GM18502 (cell line): ENCODE results near the gene KLB.

ENCODE experiments used
- ATAC-seq: cut with Tn5 transposase; IDR thresholded peaks from one replicate; pipeline ENCODE4 v1.9.1; 2021; ENCODE audit warnings: mild to moderate bottlenecking; ENCODE audit not compliant: unreplicated experiment, poor library complexity

Gene KLB

DNA sequence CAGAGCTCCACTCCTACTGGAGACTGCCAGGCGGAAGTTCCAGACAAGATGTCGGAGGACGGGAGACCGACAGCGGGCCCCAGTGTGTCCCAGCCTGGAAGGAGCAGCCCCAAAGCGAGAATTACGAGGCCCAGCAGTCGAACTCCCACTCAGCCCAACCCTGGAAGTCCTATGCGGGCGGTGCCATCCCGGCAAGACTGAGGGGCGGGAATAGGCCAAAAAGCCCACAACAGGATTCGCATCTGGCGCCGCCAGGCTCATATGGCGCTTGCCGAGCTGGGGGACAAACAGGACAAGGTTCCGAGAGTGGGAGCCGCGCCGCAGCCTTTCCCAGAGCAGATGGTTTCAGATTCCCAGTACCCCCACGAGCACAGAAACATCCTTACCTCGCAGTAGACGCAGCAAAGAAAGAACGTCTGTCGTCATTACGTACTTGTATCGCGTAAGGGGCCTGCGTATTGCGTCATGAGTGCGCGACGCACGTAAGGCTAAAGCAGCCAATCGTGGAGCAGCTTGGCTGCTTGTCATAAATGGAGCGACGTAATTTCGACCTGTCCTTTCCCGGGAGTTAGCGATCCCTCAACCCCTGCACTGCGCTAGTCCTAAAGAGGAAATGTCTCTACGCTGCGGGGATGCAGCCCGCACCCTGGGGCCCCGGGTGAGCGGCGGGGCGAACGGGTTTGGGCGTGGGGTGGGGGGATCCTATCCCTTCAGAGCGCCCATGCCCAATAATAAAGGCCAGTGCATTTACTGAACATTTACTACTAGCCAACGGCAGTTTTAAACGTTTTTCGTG is 52.0 kb downstream of the KLB start, which contains the start of the genes LIAS and RPL9:
LIAS (plus strand) TSS at position 552 of the 796 bp plus-strand sequence; CDS start at position 614, 62 bp downstream.
RPL9 (minus strand) TSS at position 418 of the 796 bp plus-strand sequence. CDS start 483 bp downstream, outside the sequence.
- ATAC-seq, result peak; percentile 86

- ATAC-seq, result no peak
Measured at GRCh38 chr4:39464886-39465501, 58.3 kb downstream of the KLB start.

DNA sequence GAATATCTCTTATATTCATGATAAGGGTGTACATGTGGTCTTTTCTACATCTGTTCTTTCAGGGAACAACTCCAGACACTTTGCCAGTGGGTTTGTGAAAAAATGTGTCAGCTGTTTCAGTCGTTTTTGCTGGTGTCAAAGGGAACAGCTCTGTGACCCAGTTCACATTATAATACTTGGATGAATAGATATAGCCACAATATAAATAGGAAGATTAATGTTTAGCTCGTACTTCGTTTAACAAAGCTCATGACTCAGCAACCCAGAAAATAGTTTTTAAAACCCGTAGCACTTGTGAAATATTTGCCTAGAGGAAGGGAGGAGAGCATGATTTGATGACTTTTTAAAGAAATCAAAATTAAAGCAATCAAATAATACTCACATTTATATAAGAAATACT is 60.0 kb downstream of the KLB start:
- no peak for ATAC-seq

DNA sequence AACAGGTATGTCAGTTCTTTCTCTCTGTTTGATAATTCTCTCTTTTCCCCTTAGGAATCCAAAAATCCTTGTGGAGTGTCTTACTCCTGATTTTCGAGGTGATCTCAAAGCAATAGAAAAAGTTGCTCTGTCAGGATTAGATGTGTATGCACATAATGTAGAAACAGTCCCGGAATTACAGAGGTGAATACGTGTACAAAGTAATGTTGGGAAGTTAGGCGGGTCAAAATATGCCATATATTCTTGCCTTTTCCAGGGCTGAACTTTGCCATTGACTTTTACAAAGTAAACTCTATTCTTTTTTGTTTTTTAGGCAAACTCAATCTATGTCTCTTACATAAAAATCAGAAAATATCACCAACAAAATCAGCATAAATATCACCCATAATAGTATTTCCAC is 60.7 kb downstream of the KLB start:
- ATAC-seq, result no peak

DNA sequence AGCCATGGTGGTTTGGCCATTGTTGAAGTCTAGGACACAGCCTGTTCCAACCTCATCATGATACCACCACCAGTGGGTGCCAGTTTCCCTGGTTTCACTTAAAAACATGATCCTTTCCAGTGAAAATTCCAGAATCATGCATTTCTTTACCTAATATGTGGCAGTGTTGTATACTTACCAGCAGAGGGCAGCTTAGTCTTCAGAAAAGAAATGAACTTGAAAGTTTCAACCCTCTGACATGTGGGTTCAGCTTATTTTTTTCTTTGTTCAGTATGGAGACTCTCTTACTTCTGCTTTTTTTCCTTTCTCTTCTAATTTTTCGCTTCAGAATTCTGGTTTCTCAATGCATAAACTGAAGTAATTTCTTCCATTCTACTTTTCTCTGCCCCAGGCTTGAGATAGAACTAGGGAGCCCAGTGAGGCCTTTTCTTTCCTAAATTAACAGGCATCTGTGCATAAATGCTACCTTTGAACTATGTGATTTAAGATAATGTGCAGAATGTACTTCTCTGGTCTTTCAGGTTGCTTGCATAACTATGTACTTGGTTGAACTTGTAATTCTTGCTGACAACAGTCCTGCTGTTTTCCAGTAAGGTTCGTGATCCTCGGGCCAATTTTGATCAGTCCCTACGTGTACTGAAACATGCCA is 62.8 kb downstream of the KLB start:
- ATAC-seq, result peak; percentile 83

DNA sequence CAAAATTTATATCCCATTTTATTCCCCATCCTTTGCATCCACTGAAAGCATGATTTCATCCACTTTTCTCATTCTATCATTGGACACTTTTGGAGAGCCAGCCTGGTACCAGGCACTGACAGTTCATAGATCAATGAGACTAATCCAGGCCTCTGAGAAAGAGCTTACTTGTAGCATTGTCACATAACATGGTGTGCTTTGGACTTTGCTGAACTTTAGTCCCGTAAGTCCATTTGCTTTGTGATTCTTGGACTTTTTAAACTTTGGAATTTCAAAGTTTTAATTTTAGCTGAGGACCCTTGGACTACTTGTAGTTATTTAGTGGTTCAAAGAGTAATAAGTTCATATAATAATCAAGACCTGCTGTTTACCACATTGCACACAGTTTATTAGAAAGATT is 63.7 kb downstream of the KLB start:
- ATAC-seq, result no peak

GRCh38 chr4:39472396-39472795 is 65.7 kb downstream of the KLB start:
- ATAC-seq, result no peak

GRCh38 chr4:39476187-39476895 is 69.6 kb downstream of the KLB start:
- ATAC-seq, result no peak

DNA sequence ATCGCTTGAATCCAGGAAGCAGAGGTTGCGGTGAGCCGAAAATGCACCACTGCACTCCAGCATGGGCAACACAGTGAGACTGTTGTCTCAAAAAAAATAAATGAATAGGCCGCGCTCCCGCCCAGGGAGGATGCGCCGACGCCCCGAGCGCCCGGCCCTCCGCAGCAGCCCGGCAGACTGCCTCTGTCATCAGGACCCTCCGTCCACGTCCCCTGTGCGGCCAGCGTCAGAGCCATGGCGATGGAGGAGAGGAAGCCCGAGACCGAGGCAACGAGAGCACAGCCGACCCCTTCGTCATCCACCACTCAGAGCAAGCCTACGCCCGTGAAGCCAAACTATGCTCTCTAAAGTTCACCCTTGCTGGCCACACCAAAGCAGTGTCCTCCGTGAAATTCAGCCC is 73.5 kb downstream of the KLB start:
- ATAC-seq, result no peak

GRCh38 chr4:39480902-39481695 is 74.4 kb downstream of the KLB start:
- no peak for ATAC-seq

- ATAC-seq, result no peak
Measured at GRCh38 chr4:39484582-39485272, 78.0 kb downstream of the KLB start.

DNA sequence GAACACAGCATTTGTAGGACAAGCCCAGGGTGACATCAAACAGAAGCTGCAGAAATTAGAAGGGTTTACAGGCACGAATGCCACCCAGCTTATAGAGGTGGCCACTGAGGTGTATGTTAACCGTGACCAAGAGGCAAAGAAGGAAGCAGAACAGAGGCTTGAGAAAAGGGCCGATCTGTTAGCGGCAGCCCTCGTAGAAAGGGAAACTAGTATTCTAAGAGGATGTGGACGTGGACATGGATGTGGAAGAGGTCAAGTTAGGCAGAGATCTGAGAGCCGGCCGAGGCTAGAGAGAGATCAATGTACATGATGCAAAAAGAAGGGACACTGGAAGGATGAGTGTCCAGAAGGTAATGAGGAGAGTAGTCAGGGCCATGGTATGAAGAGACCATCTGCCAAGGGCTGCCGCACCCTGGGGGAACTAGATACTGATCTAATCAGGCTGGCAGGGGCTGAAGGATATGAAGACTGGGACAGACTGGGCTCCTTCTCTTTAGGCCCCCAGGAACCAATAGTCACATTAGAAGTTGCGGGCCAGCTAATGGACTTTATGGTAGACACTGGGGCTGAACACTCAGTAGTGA is 79.6 kb downstream of the KLB start:
- ATAC-seq, result no peak

- no peak for ATAC-seq
Measured at GRCh38 chr4:39490322-39490721, 83.6 kb downstream of the KLB start.

GRCh38 chr4:39494354-39494753 is 87.6 kb downstream of the KLB start:
- no peak for ATAC-seq

- no peak for ATAC-seq
Measured at GRCh38 chr4:39495446-39496213, 88.9 kb downstream of the KLB start.

GRCh38 chr4:39497909-39498726 is 91.4 kb downstream of the KLB start:
- ATAC-seq, result no peak

DNA sequence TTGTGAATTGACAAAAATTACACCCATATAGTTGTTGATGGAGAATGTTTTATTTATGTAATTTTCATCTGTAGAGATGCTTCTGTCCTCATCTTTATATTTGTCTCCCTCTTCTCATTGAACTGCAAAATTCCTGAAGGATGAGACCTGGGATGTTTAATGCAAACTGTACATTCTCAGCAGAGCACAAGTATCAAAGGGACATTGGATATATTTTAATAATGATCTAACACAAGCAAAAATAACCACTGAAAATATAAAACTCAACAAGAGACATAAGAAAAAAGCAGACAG is 91.9 kb downstream of the KLB start:
- ATAC-seq, result no peak
